GM12878 (cell line): ENCODE results near the gene HCRT.

Source experiments
- ATF2 ChIP-seq: IDR thresholded peaks from 2 replicates; pipeline ENCODE4 v1.6.1; 2012; ENCODE audit warnings: low read length, inconsistent platforms
- CBFB ChIP-seq: IDR thresholded peaks from 2 replicates; pipeline ENCODE4 v1.6.1; 2016; ENCODE audit warnings: antibody characterized with exemption, low read depth
- CTCF ChIP-seq, 3 experiments: IDR thresholded peaks in 2 of 3; conservative IDR thresholded peaks in 1 of 3; 2 replicates each; pipeline ENCODE4 v1.5.1; 2011; ENCODE audit warnings: low read depth in 3 of 3, low read length in 3 of 3, mild to moderate bottlenecking in 3 of 3, control low read depth in 2 of 3, moderate library complexity in 2 of 3, inconsistent platforms in 1 of 3, mixed read lengths in 1 of 3; ENCODE audit not compliant: control insufficient read depth in 2 of 3, insufficient read depth in 1 of 3; ENCODE audit errors: extremely low read depth in 1 of 3
- HDAC2 ChIP-seq: fragments of 200-600 bp; sonication (generic); IDR thresholded peaks from 2 replicates; pipeline ENCODE4 v1.6.1; 2017
- NFYB ChIP-seq: IDR thresholded peaks from 2 replicates; pipeline ENCODE4 v1.6.1; 2011; ENCODE audit warnings: low read depth, mild to moderate bottlenecking, low read length, improper control_type of control experiment, moderate library complexity; ENCODE audit not compliant: insufficient read depth
- RB1 ChIP-seq: fragments of 450-650 bp; formaldehyde crosslinking; IDR thresholded peaks from 2 replicates; pipeline ENCODE4 v1.6.1; 2017; ENCODE audit warnings: mild to moderate bottlenecking, borderline replicate concordance
- ZBTB11 ChIP-seq: fragments of 450-650 bp; formaldehyde crosslinking; IDR thresholded peaks from 2 replicates; pipeline ENCODE4 v1.5.0; 2022; ENCODE audit warnings: mild to moderate bottlenecking, missing genetic modification characterization

GRCh38 chr17:42180411-42180921 lies 4.8 kb downstream of the HCRT start:
- TF ChIP-seq HDAC2 (no peak), NFYB (no peak), RB1 (no peak), CTCF (IDR thresholded peaks at IDR 0.05 in 2 of 3, conservative IDR thresholded peaks at IDR 0.05 in 1 of 3; ENCODE audit: control insufficient read depth in 2 of 3, extremely low read depth in 1 of 3, insufficient read depth in 1 of 3, low read depth in 3 of 3, low read length in 3 of 3) (no peak), ATF2 (no peak), ZBTB11 (no peak), CBFB (no peak)
